NCI-H82 treated with DMSO at 0.1 percent for 48 hours (cell line): ENCODE results near the gene NSMCE4A.
"Not testable (repeated sequence)": the region's sequence is repeated elsewhere in the genome, so short reads cannot be mapped to it uniquely, and the experiment has no call there.

Experiments
- DNase-seq: peaks from one replicate; lab custom pipeline; 2025; ENCODE audit not compliant: unreplicated experiment; lab: John Stamatoyannopoulos, UW

NSMCE4A gene

GRCh38 chr10:121974535-121975294 is at the start of gene NSMCE4A:
Gene NSMCE4A (minus strand): TSS chr10:121975217. CDS start chr10:121975165, 52 bp downstream.
- no peak for DNase-seq

- not testable (repeated sequence) for DNase-seq
These were observed 48.2 kb upstream of the NSMCE4A start for GRCh38 chr10:122023257-122023656.

- no peak for DNase-seq
These were observed 47.3 kb upstream of the NSMCE4A start for GRCh38 chr10:122022276-122022675.

- no peak for DNase-seq
These were observed 46.8 kb upstream of the NSMCE4A start for GRCh38 chr10:122021828-122022227.

GRCh38 chr10:122021379-122021778 is 46.4 kb upstream of the NSMCE4A start:
- DNase-seq: no peak

- DNase-seq: no peak
These were observed 45.2 kb upstream of the NSMCE4A start for GRCh38 chr10:122020226-122020625.

GRCh38 chr10:122019414-122019975 is 44.5 kb upstream of the NSMCE4A start:
- DNase-seq: no peak

- no peak for DNase-seq
These were observed 44.0 kb upstream of the NSMCE4A start for GRCh38 chr10:122018951-122019413.

GRCh38 chr10:122018491-122018890 is 43.5 kb upstream of the NSMCE4A start:
- no peak for DNase-seq

GRCh38 chr10:122017926-122018325 is 42.9 kb upstream of the NSMCE4A start:
- not testable (repeated sequence) for DNase-seq

- DNase-seq: no peak
These were observed 39.7 kb upstream of the NSMCE4A start for GRCh38 chr10:122014652-122015248.

GRCh38 chr10:122013311-122013780 is 38.3 kb upstream of the NSMCE4A start:
- DNase-seq: no peak

GRCh38 chr10:122012731-122013130 is 37.7 kb upstream of the NSMCE4A start:
- DNase-seq: no peak

- no peak for DNase-seq
These were observed 35.5 kb upstream of the NSMCE4A start for GRCh38 chr10:122010405-122011050.

- DNase-seq: no peak
These were observed 32.4 kb upstream of the NSMCE4A start for GRCh38 chr10:122007415-122007814.

- DNase-seq: no peak
These were observed 26.7 kb upstream of the NSMCE4A start for GRCh38 chr10:122001698-122002097.

GRCh38 chr10:121999301-121999700 is 24.3 kb upstream of the NSMCE4A start:
- no peak for DNase-seq

GRCh38 chr10:121998462-121998861 is 23.4 kb upstream of the NSMCE4A start:
- no peak for DNase-seq

GRCh38 chr10:121994429-121994941 is 19.5 kb upstream of the NSMCE4A start:
- no peak for DNase-seq

GRCh38 chr10:121991727-121992126 is 16.7 kb upstream of the NSMCE4A start:
- DNase-seq: not testable (repeated sequence)

GRCh38 chr10:121990015-121990677 is 15.1 kb upstream of the NSMCE4A start:
- no peak for DNase-seq
